ENCODE measurements around the gene TFCP2. TPM values are rescaled to one million over a fixed set of nuclear protein-coding genes. Genes with fewer than 3 reads are reported as not detected.
A peak's percentile ranks its signal among the peaks of the same experiment; 100 is the strongest.

TFCP2 gene
- polyA plus RNA-seq, 3 donors, result 7.1 to 25.4 (median 14.2) TPM

DNA sequence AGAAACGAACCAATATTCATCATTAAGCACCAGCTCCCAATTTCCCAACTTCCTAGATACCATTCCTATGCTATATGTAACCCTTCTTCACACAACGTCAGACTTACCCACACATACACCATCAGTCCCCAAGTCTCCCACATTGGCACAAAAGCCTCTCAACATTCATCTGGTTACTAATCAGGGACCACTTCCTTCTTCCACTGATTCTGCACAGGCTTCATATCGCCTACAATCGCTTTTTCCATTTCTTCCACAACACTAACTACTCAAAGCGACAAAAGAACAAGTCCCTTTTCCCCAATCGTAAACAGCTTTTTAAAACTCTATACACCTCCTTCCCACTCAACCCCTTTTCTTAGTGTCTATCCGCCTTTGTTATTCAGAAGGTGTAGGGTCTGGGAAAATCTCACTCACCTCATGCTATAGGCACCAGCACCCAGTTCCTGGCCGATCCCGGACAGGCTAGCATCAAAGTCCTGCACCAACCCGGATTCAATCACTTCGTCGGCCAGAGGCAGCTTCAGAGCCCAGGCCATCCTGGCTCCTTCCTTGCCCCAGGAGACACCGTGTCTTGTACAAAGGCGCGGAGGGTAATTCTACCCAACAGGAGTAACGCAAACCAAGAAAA is 936 bp downstream of the TFCP2 start:
- TF ChIP-seq, protein P1, sequence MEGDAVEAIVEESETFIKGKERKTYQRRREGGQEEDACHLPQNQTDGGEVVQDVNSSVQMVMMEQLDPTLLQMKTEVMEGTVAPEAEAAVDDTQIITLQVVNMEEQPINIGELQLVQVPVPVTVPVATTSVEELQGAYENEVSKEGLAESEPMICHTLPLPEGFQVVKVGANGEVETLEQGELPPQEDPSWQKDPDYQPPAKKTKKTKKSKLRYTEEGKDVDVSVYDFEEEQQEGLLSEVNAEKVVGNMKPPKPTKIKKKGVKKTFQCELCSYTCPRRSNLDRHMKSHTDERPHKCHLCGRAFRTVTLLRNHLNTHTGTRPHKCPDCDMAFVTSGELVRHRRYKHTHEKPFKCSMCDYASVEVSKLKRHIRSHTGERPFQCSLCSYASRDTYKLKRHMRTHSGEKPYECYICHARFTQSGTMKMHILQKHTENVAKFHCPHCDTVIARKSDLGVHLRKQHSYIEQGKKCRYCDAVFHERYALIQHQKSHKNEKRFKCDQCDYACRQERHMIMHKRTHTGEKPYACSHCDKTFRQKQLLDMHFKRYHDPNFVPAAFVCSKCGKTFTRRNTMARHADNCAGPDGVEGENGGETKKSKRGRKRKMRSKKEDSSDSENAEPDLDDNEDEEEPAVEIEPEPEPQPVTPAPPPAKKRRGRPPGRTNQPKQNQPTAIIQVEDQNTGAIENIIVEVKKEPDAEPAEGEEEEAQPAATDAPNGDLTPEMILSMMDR (IDR thresholded peaks at IDR 0.05), result no peak
- peaks cover 0 to 2% (median 0%) of the 10 kb centered on the region in 7 donors for H3K9me3 Mint-ChIP-seq
- H3K27me3 Mint-ChIP-seq (ENCODE audit: low read depth in 3 of 3), result no peaks in the 10 kb centered on the region
- H3K4me3 Mint-ChIP-seq, result no peak overlapping the region
- Histone ChIP-seq H3K4me1 (ENCODE audit: control insufficient read depth in 1 of 2, insufficient read depth in 2 of 2, low read length in 2 of 2) (peaks cover 33 to 35% of the 10 kb centered on the region in 2 donors), H3K27me3 (ENCODE audit: control insufficient read depth in 2 of 2, insufficient read depth in 2 of 2, low read length in 2 of 2) (no peaks in the 10 kb centered on the region), H3K4me3 (replicated peaks in 1 of 3; ENCODE audit: low read depth in 2 of 3, low read length in 3 of 3) (peak overlapping the region; percentile 51 to 98 (median 66)), H4K20me1 (ENCODE audit: insufficient read depth, low read length) (peaks cover 35% of the 10 kb centered on the region), H3K79me2 (ENCODE audit: insufficient read depth, low read length) (peaks cover 60% of the 10 kb centered on the region), H3K27ac (ENCODE audit: low read depth in 1 of 2, low read length in 2 of 2) (peak overlapping the region; percentile 92 to 100), H2AFZ (ENCODE audit: insufficient read depth, low read depth, low read length, poor library complexity, severe bottlenecking) (peak overlapping the region; percentile 93), H3K9ac (ENCODE audit: insufficient read depth, low read length, poor library complexity, severe bottlenecking) (peak overlapping the region; percentile 96), H3K36me3 (replicated peaks in 1 of 2; ENCODE audit: control insufficient read depth in 1 of 2, insufficient read depth in 2 of 2, low read length in 2 of 2) (peaks cover 6% of the 10 kb centered on the region in 2 donors), H3K4me2 (replicated peaks; ENCODE audit: extremely low read depth, low read length, poor library complexity, severe bottlenecking) (peak overlapping the region; percentile 98), H3K9me3 (replicated peaks in 1 of 2; ENCODE audit: control insufficient read depth in 1 of 2, insufficient read depth in 1 of 2, low read length in 2 of 2) (no peaks in the 10 kb centered on the region)
- WGBS (ENCODE audit: insufficient coverage), result 1% methylated on average over 13 of the region's 16 CpGs
- H3K4me1 Mint-ChIP-seq, result peaks cover 20% of the 10 kb centered on the region
- intact Hi-C loops (cut with micrococcal nuclease), result loop anchor here (5.0 to 10.0 kb wide), 4 partner anchors 63 to 127 kb away; partner anchors contain the start of genes LETMD1 (in 2 of the 2) and DAZAP2 (in 1 of the 2)
- peaks cover 5 to 9% of the 10 kb centered on the region in 2 donors for H3K36me3 Mint-ChIP-seq
- DNase-seq, result peak in 2 of 3 donors; percentile 14 to 36
- no peak overlapping the region for H3K27ac Mint-ChIP-seq

DNA sequence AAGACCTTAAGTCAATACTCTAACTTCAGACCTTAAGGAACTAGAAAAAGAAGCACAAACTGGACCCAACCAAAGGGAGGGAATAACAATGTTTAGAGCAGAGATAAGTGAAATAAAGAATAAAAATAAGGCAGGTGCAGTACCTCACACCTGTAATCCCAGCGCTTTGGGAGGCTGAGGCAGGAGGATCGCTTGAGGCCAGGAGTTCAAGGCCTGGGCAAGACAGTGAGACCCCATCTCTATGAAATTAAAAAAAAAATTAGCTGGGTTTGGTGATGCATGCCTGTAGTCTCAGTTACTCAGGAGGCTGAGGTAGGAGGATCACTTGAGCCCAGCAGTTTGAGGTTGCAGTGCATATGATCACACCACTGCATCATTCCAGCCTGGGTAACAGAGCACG is 9.1 kb downstream of the TFCP2 start:
- 100% methylated on average over 1 of the region's 3 CpGs for WGBS (ENCODE audit: insufficient coverage)
- H3K9me3 Mint-ChIP-seq, result no peaks in the 10 kb centered on the region
- H3K9ac ChIP-seq (ENCODE audit: insufficient read depth, low read length, poor library complexity, severe bottlenecking), result no peak overlapping the region
- H3K4me3 Mint-ChIP-seq, result no peak overlapping the region
- H3K27ac ChIP-seq (ENCODE audit: low read depth in 1 of 2, low read length in 2 of 2), result no peak overlapping the region
- peaks cover 92% of the 10 kb centered on the region for H3K79me2 ChIP-seq (ENCODE audit: insufficient read depth, low read length)
- peak overlapping the region in 1 of 7 donors; percentile 23 for H3K27ac Mint-ChIP-seq
- peaks cover 88% of the 10 kb centered on the region for H4K20me1 ChIP-seq (ENCODE audit: insufficient read depth, low read length)
- intact Hi-C loops (cut with micrococcal nuclease), result no loop called here
- peaks cover 11% of the 10 kb centered on the region for H3K4me1 Mint-ChIP-seq
- DNase-seq, result no peak
- peaks cover 24 to 36% of the 10 kb centered on the region in 2 donors for H3K36me3 Mint-ChIP-seq
- peaks cover 6 to 37% of the 10 kb centered on the region in 2 donors for H3K36me3 ChIP-seq (replicated peaks in 1 of 2; ENCODE audit: control insufficient read depth in 1 of 2, insufficient read depth in 2 of 2, low read length in 2 of 2)
- no peak overlapping the region for H2AFZ ChIP-seq (ENCODE audit: insufficient read depth, low read depth, low read length, poor library complexity, severe bottlenecking)
- H3K9me3 ChIP-seq (replicated peaks in 1 of 2; ENCODE audit: control insufficient read depth in 1 of 2, insufficient read depth in 1 of 2, low read length in 2 of 2), result no peaks in the 10 kb centered on the region
- no peak overlapping the region for H3K4me3 ChIP-seq (replicated peaks in 1 of 3; ENCODE audit: low read depth in 2 of 3, low read length in 3 of 3)
- H3K4me1 ChIP-seq (ENCODE audit: control insufficient read depth in 1 of 2, insufficient read depth in 2 of 2, low read length in 2 of 2), result no peaks in the 10 kb centered on the region
- no peaks in the 10 kb centered on the region for H3K27me3 Mint-ChIP-seq (ENCODE audit: low read depth in 3 of 3)
- TF ChIP-seq, protein P1 (IDR thresholded peaks at IDR 0.05), result no peak
- H3K4me2 ChIP-seq (replicated peaks; ENCODE audit: extremely low read depth, low read length, poor library complexity, severe bottlenecking), result no peak overlapping the region
- H3K27me3 ChIP-seq (ENCODE audit: control insufficient read depth in 2 of 2, insufficient read depth in 2 of 2, low read length in 2 of 2), result no peaks in the 10 kb centered on the region
